Measurements from ENCODE around the gene KCNC1. TPM values are rescaled to one million over a fixed set of nuclear protein-coding genes. Genes with fewer than 3 reads are reported as not detected.

The KCNC1 gene
- total RNA-seq, 1 experiment from 2014 or later: 0.04 TPM

GRCh38 chr11:17765356-17766072 is 30.9 kb downstream of the KCNC1 start:
- H3K23me2 ChIP-seq (ENCODE audit: insufficient read length, low read depth, low read length, poor library complexity, severe bottlenecking): no peaks in the 10 kb centered on the region
- no CpG with 5 or more reads among the region's 13 CpGs for WGBS (ENCODE audit: extremely low coverage, insufficient read length, low lambda C conversion rate)
- H2BK12ac ChIP-seq (ENCODE audit: insufficient read length, low read depth, low read length): no peak overlapping the region
- TF ChIP-seq CTCF (conservative IDR thresholded peaks at IDR 0.05): no peak
- H3K27me3 ChIP-seq (ENCODE audit: insufficient read depth, low read length): no peaks in the 10 kb centered on the region
- no peak for DNase-seq
- Mint-ChIP-seq H3K9me3 (no peaks in the 10 kb centered on the region; a peak in 2 of 5 replicates), H3K4me1 (peaks cover 6 to 16% of the 10 kb centered on the region in 2 experiments), H3K27ac (peak overlapping the region in 1 of 3 experiments; percentile 60; a peak in 1 of 7 replicates), H3K27me3 (ENCODE audit: low read depth) (peaks cover 2% of the 10 kb centered on the region), H3K4me3 (no peak overlapping the region), H3K36me3 (ENCODE audit: insufficient read depth in 1 of 3, low read depth in 3 of 3) (no peaks in the 10 kb centered on the region)
- H4K5ac ChIP-seq (ENCODE audit: insufficient read length, low read depth, low read length): no peak overlapping the region
- no peak overlapping the region for H3K18ac ChIP-seq (ENCODE audit: insufficient read length, low read depth, low read length)
- no peaks in the 10 kb centered on the region for H4K20me1 ChIP-seq (ENCODE audit: control insufficient read depth, insufficient read depth, insufficient read length)
- no peak overlapping the region for H3T11ph ChIP-seq (ENCODE audit: low read length)
- no peaks in the 10 kb centered on the region for H3K4me1 ChIP-seq (ENCODE audit: insufficient read depth, low read length)
- no peak overlapping the region for H2BK5ac ChIP-seq (ENCODE audit: insufficient read length, low read length)
- H3K4ac ChIP-seq (ENCODE audit: low read depth, low read length): no peak overlapping the region
- no peak overlapping the region for H3K9ac ChIP-seq (ENCODE audit: extremely low read depth, insufficient read length, low read length)
- H2BK15ac ChIP-seq (ENCODE audit: low read depth, low read length): no peak overlapping the region
- no peak overlapping the region for H2BK120ac ChIP-seq (ENCODE audit: low read depth, low read length, poor library complexity, severe bottlenecking)
- H3K79me1 ChIP-seq (ENCODE audit: insufficient read depth, low read depth, low read length, poor library complexity, severe bottlenecking): no peaks in the 10 kb centered on the region
- no peak overlapping the region for H3K56ac ChIP-seq (ENCODE audit: insufficient read length, low read depth, low read length)
- H2AFZ ChIP-seq (ENCODE audit: low read length): no peak overlapping the region
- H3K27ac ChIP-seq (ENCODE audit: insufficient read length, low read depth, low read length): no peak overlapping the region
- no peaks in the 10 kb centered on the region for H3K79me2 ChIP-seq (ENCODE audit: insufficient read depth, low read length)
- no peak overlapping the region for H2BK20ac ChIP-seq (ENCODE audit: low read depth, low read length, poor library complexity, severe bottlenecking)
- H4K8ac ChIP-seq (replicated peaks; ENCODE audit: insufficient read length, low read depth, low read length): no peak overlapping the region
- no peak overlapping the region for H3K4me2 ChIP-seq (ENCODE audit: insufficient read depth, insufficient read length, low read length)
- no peak overlapping the region for H4K91ac ChIP-seq (ENCODE audit: insufficient read length, low read depth, low read length)
- no peak overlapping the region for H3K14ac ChIP-seq (ENCODE audit: insufficient read depth, low read length)
- H3K9me3 ChIP-seq (ENCODE audit: control insufficient read depth, low read depth, low read length): no peaks in the 10 kb centered on the region
- no peak overlapping the region for H3K23ac ChIP-seq (ENCODE audit: insufficient read length, low read depth, low read length)
- H2AK5ac ChIP-seq (ENCODE audit: insufficient read length, low read length): no peak overlapping the region
